Lower lobe of right lung (tissue), 2 donors: ENCODE data around the gene LHX3. TPM values are rescaled to one million over a fixed set of nuclear protein-coding genes. Genes with fewer than 3 reads are reported as not detected.

Experiments
- ATAC-seq, 2 donors: fragments of 200-7000 bp; cut with Tn5 transposase; one replicate each; pipeline ENCODE4 v1.9.1; 2020 to 2022; ENCODE audit warnings: mild to moderate bottlenecking in 2 of 2, moderate library complexity in 2 of 2
- DNase-seq: peaks from one replicate; pipeline ENCODE4 v3.0.0-alpha.2; 2020
- H3K27ac ChIP-seq: fragments of 200-600 bp; one replicate; pipeline ENCODE4 v1.8.0; 2022
- H3K27me3 ChIP-seq: fragments of 200-600 bp; one replicate; pipeline ENCODE4 v1.8.0; 2022; ENCODE audit warnings: low read depth
- H3K36me3 ChIP-seq: fragments of 200-600 bp; one replicate; pipeline ENCODE4 v1.8.0; 2022; ENCODE audit warnings: mild to moderate bottlenecking
- H3K4me1 ChIP-seq: fragments of 200-600 bp; one replicate; pipeline ENCODE4 v1.8.0; 2022
- H3K4me3 ChIP-seq: fragments of 200-600 bp; one replicate; pipeline ENCODE4 v1.8.0; 2022; ENCODE audit warnings: mild to moderate bottlenecking
- H3K9me3 ChIP-seq: fragments of 200-600 bp; one replicate; pipeline ENCODE4 v1.8.0; 2022
- intact Hi-C: fragments of 100-400 bp; cut with DNase I; formaldehyde crosslinking; loops from one replicate; pipeline ENCODE4 v1.11.0; 2022
- total RNA-seq: library from RNA; stranded (reverse); fragmentation: NEBNext Ultra II Directional; extraction: Animal tissue kit (Norgen Biotek cat#: 25700); gene quantifications from one replicate; pipeline ENCODE4 v1.2.1, GENCODE V29; 2021
- TF ChIP-seq, protein P1 (sequence below): fragments of 200-600 bp; IDR thresholded peaks from one replicate; pipeline ENCODE4 v1.8.0; 2022; ENCODE audit warnings: antibody characterized with exemption, mild to moderate bottlenecking
- donor health status: DM: no; HTN: yes; CAD: no; lungs with severe emphysema.

Gene LHX3
- total RNA-seq, 1 donor from 2014 or later = not detected

GRCh38 chr9:136180586-136180985 lies 24.3 kb downstream of the LHX3 start:
- intact Hi-C loops = no loop called here
- no peaks in the 10 kb centered on the region for H3K36me3 ChIP-seq
- peaks cover 33% of the 10 kb centered on the region for H3K27me3 ChIP-seq
- H3K4me3 ChIP-seq = no peak overlapping the region
- no peaks in the 10 kb centered on the region for H3K9me3 ChIP-seq
- ATAC-seq = no peak
- no peak overlapping the region for H3K27ac ChIP-seq
- TF ChIP-seq, protein P1, sequence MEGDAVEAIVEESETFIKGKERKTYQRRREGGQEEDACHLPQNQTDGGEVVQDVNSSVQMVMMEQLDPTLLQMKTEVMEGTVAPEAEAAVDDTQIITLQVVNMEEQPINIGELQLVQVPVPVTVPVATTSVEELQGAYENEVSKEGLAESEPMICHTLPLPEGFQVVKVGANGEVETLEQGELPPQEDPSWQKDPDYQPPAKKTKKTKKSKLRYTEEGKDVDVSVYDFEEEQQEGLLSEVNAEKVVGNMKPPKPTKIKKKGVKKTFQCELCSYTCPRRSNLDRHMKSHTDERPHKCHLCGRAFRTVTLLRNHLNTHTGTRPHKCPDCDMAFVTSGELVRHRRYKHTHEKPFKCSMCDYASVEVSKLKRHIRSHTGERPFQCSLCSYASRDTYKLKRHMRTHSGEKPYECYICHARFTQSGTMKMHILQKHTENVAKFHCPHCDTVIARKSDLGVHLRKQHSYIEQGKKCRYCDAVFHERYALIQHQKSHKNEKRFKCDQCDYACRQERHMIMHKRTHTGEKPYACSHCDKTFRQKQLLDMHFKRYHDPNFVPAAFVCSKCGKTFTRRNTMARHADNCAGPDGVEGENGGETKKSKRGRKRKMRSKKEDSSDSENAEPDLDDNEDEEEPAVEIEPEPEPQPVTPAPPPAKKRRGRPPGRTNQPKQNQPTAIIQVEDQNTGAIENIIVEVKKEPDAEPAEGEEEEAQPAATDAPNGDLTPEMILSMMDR = no peak
- DNase-seq = no peak
- no peaks in the 10 kb centered on the region for H3K4me1 ChIP-seq

DNA sequence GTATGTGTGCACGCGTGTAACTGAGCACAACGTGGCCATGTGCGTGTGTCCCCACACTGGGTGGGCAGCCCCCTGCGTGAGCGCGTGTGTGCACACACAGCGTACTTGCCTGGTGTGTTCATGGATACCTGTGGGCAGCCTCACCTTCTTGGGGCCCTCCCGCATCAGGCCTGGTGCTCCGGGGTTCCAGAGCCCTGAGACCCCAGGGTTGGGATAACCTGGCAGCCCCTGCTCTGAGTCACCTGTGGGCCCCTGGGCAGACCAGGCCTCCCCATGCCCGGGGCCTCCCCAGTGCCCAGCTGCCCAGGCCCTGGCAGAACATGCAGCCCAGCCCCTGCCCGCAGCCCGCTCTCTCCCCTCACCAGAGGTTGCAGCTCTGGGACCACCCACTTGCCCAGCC lies 25.2 kb downstream of the LHX3 start:
- H3K27me3 ChIP-seq = peaks cover 25% of the 10 kb centered on the region
- H3K4me1 ChIP-seq = no peaks in the 10 kb centered on the region
- H3K9me3 ChIP-seq = no peaks in the 10 kb centered on the region
- ATAC-seq (peak in 1 of 2 donors; percentile 14), DNase-seq (no peak)
- H3K4me3 ChIP-seq = no peak overlapping the region
- TF ChIP-seq, protein P1 = no peak
- intact Hi-C loops = no loop called here
- H3K36me3 ChIP-seq = no peaks in the 10 kb centered on the region
- no peak overlapping the region for H3K27ac ChIP-seq

- no peak overlapping the region for H3K27ac ChIP-seq
These were observed 25.8 kb downstream of the LHX3 start for GRCh38 chr9:136179101-136179616.

GRCh38 chr9:136178773-136179075 lies 26.2 kb downstream of the LHX3 start:
- H3K36me3 ChIP-seq = no peaks in the 10 kb centered on the region
- no peaks in the 10 kb centered on the region for H3K9me3 ChIP-seq
- TF ChIP-seq, protein P1 = no peak
- ATAC-seq = no peak
- intact Hi-C loops = no loop called here
- peaks cover 16% of the 10 kb centered on the region for H3K27me3 ChIP-seq
- H3K4me3 ChIP-seq = no peak overlapping the region
- H3K4me1 ChIP-seq = no peaks in the 10 kb centered on the region
- H3K27ac ChIP-seq = no peak overlapping the region
- no peak for DNase-seq

More at GRCh38 chr9:136179101-136179616, 25.8 kb downstream of the LHX3 start:
- TF ChIP-seq, protein P1 = no peak
- DNase-seq (no peak), ATAC-seq (no peak)
- H3K36me3 ChIP-seq = no peaks in the 10 kb centered on the region
- no peaks in the 10 kb centered on the region for H3K9me3 ChIP-seq
- H3K4me1 ChIP-seq = no peaks in the 10 kb centered on the region
- H3K4me3 ChIP-seq = no peak overlapping the region
- H3K27me3 ChIP-seq = peaks cover 19% of the 10 kb centered on the region
- intact Hi-C loops = no loop called here

GRCh38 chr9:136178061-136178772 lies 26.7 kb downstream of the LHX3 start:
- TF ChIP-seq, protein P1 = no peak
- Histone ChIP-seq H3K27ac (no peak overlapping the region), H3K36me3 (no peaks in the 10 kb centered on the region), H3K4me1 (no peaks in the 10 kb centered on the region), H3K27me3 (peaks cover 16% of the 10 kb centered on the region), H3K4me3 (no peak overlapping the region), H3K9me3 (no peaks in the 10 kb centered on the region)
- DNase-seq (no peak), ATAC-seq (no peak)
- intact Hi-C loops = no loop called here
